NOMO-1 (cell line): ENCODE measurements around the gene DIO1.

ENCODE experiments used
- DNase-seq, 2 experiments: peaks; one replicate each; lab custom pipeline; 2025; ENCODE audit not compliant: unreplicated experiment in 2 of 2; lab: John Stamatoyannopoulos, UW

DIO1 gene

GRCh38 chr1:53938136-53938830 is 44.3 kb downstream of the DIO1 start:
- no peak for DNase-seq

- DNase-seq: no peak
Observed at GRCh38 chr1:53942127-53942957, 48.4 kb downstream of the DIO1 start.

GRCh38 chr1:53943090-53943489 is 49.1 kb downstream of the DIO1 start:
- DNase-seq: no peak

GRCh38 chr1:53943490-53944043 is 49.6 kb downstream of the DIO1 start:
- DNase-seq: no peak

- DNase-seq: no peak
Observed at GRCh38 chr1:53944469-53945182, 50.6 kb downstream of the DIO1 start.

- no peak for DNase-seq
Observed at GRCh38 chr1:53945183-53945432, 51.1 kb downstream of the DIO1 start.

- DNase-seq: peak; percentile 88 to 92
Observed at GRCh38 chr1:53945433-53946251, 51.7 kb downstream of the DIO1 start, which contains the start of gene IFT25. TSS of gene IFT25 (minus strand) at chr1:53945699. CDS start at chr1:53940082, 5,617 bp downstream.

- peak; percentile 49 to 86 for DNase-seq
Observed at GRCh38 chr1:53946252-53947171, 52.5 kb downstream of the DIO1 start, which contains the start of gene LRRC42. TSS of gene LRRC42 (plus strand) at chr1:53946350. CDS start at chr1:53952000, 5,650 bp downstream.

GRCh38 chr1:53947172-53947907 is 53.4 kb downstream of the DIO1 start:
- no peak for DNase-seq

GRCh38 chr1:53948291-53948690 is 54.3 kb downstream of the DIO1 start:
- DNase-seq: no peak

- DNase-seq: no peak
Observed at GRCh38 chr1:53949023-53949990, 55.3 kb downstream of the DIO1 start.

GRCh38 chr1:53951697-53952096 is 57.7 kb downstream of the DIO1 start:
- DNase-seq: no peak

GRCh38 chr1:53954128-53954527 is 60.1 kb downstream of the DIO1 start:
- no peak for DNase-seq

- DNase-seq: peak; percentile 10 to 61
Observed at GRCh38 chr1:53956308-53957168, 62.6 kb downstream of the DIO1 start.

- no peak for DNase-seq
Observed at GRCh38 chr1:53957194-53957818, 63.3 kb downstream of the DIO1 start.

GRCh38 chr1:53959664-53960250 is 65.8 kb downstream of the DIO1 start:
- DNase-seq: peak in 1 of 2 experiments; percentile 41
